ENCODE measurements around the gene ESRRG. TPM values are rescaled to one million over a fixed set of nuclear protein-coding genes. Genes with fewer than 3 reads are reported as not detected.

The ESRRG gene
- total RNA-seq, 3 donors from 2014 or later: 0.58 to 1.1 (median 0.58) TPM

DNA sequence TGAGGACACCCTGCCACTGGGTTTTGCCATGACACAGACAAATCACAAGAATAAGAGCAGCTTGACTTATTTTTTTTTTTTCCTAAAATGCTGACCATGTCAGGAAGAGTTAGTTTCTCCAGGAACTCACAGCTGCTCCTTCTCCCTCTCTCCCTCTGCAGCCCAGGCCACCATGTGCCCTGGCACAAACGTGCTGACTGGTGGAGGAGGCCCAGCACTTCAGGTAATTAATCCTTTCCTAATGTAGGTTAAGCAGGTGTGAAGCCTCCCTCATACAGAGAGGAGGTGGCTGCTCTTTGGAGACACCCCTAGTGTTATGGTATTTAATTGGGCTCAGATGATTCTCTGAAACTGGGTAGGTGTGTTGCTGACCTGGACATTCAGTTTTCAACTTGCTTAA, 170.2 kb downstream of the ESRRG start:
- no peak overlapping the region for H3K4me3 ChIP-seq
- ATAC-seq (no peak), DNase-seq (no peak)
- TF ChIP-seq, protein P1, sequence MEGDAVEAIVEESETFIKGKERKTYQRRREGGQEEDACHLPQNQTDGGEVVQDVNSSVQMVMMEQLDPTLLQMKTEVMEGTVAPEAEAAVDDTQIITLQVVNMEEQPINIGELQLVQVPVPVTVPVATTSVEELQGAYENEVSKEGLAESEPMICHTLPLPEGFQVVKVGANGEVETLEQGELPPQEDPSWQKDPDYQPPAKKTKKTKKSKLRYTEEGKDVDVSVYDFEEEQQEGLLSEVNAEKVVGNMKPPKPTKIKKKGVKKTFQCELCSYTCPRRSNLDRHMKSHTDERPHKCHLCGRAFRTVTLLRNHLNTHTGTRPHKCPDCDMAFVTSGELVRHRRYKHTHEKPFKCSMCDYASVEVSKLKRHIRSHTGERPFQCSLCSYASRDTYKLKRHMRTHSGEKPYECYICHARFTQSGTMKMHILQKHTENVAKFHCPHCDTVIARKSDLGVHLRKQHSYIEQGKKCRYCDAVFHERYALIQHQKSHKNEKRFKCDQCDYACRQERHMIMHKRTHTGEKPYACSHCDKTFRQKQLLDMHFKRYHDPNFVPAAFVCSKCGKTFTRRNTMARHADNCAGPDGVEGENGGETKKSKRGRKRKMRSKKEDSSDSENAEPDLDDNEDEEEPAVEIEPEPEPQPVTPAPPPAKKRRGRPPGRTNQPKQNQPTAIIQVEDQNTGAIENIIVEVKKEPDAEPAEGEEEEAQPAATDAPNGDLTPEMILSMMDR (IDR thresholded peaks at IDR 0.05): no peak
- intact Hi-C loops (cut with DNase I, micrococcal nuclease): no loop called here
- no peaks in the 10 kb centered on the region for H3K36me3 ChIP-seq (ENCODE audit: low read depth)
- H3K9me3 ChIP-seq: no peaks in the 10 kb centered on the region
- no peaks in the 10 kb centered on the region for H3K4me1 ChIP-seq (ENCODE audit: low read depth)

DNA sequence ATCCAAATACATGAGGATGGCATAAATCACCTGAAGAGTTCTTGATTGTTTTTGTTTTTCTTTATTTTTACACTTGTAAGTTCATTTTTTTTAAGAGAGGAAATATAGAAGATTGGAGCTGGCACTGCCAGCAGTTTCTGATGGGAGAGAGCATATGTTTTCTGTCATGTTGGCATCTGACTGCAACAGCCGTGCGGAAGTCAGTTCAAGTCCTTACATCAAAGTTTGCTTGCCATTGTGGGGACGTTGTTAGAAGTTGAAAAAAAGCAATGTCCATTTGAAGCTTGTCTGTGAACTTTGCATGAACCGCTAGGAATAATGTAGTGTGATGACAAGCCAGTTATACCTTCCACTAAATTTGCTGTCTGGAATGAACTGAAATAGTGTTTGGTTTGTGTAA, 173.4 kb downstream of the ESRRG start:
- H3K4me3 ChIP-seq: no peak overlapping the region
- TF ChIP-seq, protein P1 (IDR thresholded peaks at IDR 0.05): no peak
- DNase-seq (no peak), ATAC-seq (no peak)
- H3K4me1 ChIP-seq (ENCODE audit: low read depth): no peaks in the 10 kb centered on the region
- no peaks in the 10 kb centered on the region for H3K9me3 ChIP-seq
- intact Hi-C loops (cut with DNase I, micrococcal nuclease): no loop called here
- H3K36me3 ChIP-seq (ENCODE audit: low read depth): no peaks in the 10 kb centered on the region

DNA sequence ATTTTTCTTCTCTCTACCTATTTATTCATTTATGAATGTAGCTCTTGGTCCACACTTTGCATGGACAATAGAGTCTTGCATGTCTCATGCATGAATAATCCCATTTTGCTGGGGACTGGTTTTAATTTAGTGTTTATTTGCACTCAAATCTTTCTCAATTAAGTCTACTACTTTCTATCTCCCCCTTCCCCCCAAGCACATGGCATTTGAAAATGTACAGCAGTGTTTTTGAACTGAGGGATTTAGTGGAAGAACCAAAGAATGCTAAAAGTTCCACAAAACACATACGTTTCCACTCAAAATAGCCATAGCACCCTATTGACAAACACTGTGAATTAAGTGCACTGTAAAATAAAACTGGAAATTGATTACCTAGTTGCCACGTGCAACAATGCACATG, 180.5 kb downstream of the ESRRG start:
- no peak for DNase-seq
- intact Hi-C loops (cut with DNase I, micrococcal nuclease): no loop called here
- Histone ChIP-seq H3K4me3 (no peak overlapping the region), H3K4me1 (ENCODE audit: low read depth) (no peaks in the 10 kb centered on the region), H3K9me3 (no peaks in the 10 kb centered on the region), H3K36me3 (ENCODE audit: low read depth) (no peaks in the 10 kb centered on the region)
- ATAC-seq: no peak
- TF ChIP-seq, protein P1 (IDR thresholded peaks at IDR 0.05): no peak

DNA sequence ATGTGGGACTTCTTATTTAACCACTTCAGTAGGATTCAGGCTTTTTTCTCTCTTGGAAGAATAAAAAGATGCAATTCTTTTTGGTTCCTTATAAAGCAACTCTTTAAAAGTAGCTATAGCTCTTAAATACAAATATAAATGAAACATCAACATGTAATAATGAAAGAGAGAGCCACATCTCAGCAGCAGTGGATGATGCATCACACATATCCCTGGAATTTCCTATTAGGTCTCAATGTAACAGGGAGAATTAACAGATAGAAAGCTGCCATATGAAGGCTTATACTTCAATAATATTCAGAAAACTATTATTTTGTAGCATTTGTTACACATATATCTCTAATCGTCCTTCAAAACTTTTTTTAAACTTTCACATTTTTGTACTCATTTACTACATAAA, 181.0 kb downstream of the ESRRG start:
- intact Hi-C loops (cut with DNase I, micrococcal nuclease): no loop called here
- DNase-seq: no peak
- Histone ChIP-seq H3K36me3 (ENCODE audit: low read depth) (no peaks in the 10 kb centered on the region), H3K9me3 (no peaks in the 10 kb centered on the region), H3K4me3 (no peak overlapping the region), H3K4me1 (ENCODE audit: low read depth) (no peaks in the 10 kb centered on the region)
- TF ChIP-seq, protein P1 (IDR thresholded peaks at IDR 0.05): no peak
- ATAC-seq: no peak

DNA sequence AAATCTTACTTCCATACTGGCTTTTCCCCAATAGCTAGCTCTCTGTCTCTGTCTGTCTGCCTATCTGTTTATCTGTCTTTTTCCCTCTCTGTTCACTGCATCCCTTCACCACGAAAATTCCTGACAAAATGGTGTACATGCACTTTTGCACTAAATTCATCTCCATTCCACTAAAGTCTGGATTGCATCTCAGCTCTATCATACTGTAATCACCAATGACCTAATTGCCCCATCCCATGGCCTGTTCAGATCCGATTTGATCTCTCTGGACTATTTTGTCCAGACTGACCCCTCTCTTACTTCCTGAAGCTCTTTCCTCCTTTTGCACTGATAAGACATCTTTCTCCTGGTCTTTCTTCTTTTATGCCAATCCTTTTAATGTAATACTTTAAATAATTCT, 187.5 kb downstream of the ESRRG start:
- Histone ChIP-seq H3K4me1 (ENCODE audit: low read depth) (no peaks in the 10 kb centered on the region), H3K36me3 (ENCODE audit: low read depth) (no peaks in the 10 kb centered on the region), H3K4me3 (no peak overlapping the region), H3K9me3 (no peaks in the 10 kb centered on the region)
- ATAC-seq (no peak), DNase-seq (no peak)
- intact Hi-C loops (cut with DNase I, micrococcal nuclease): no loop called here
- TF ChIP-seq, protein P1 (IDR thresholded peaks at IDR 0.05): no peak

DNA sequence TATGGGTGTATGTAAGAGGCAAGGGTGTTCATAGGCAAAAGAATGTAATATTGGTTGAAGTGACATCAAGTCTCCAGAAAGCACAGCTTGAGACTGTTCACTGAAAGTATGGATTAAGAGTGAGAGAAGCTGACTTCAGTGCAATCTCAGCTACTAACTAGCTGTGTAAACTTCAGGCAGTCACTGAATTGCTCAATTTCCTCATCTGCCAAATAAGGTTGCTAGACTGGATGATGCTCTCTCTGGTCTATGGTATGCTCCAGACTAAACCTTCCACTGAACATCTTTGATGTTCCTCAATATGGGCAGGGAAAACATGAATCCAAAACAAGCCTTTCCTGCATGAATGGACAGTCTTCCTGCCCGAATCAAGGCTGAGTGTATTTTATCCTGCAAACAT, 188.2 kb downstream of the ESRRG start:
- intact Hi-C loops (cut with DNase I, micrococcal nuclease): no loop called here
- ATAC-seq (no peak), DNase-seq (no peak)
- Histone ChIP-seq H3K4me3 (no peak overlapping the region), H3K9me3 (no peaks in the 10 kb centered on the region), H3K36me3 (ENCODE audit: low read depth) (no peaks in the 10 kb centered on the region), H3K4me1 (ENCODE audit: low read depth) (no peaks in the 10 kb centered on the region)
- TF ChIP-seq, protein P1 (IDR thresholded peaks at IDR 0.05): no peak
